Body of pancreas (tissue), 4 donors: Measurements from ENCODE around the gene FAM50A.

ENCODE experiments used
- POLR2A ChIP-seq, 3 donors: fragments of 450-650 bp; IDR thresholded peaks; one replicate each; pipeline ENCODE4 v1.6.1; 2016; ENCODE audit warnings: antibody characterized with exemption in 3 of 3, mild to moderate bottlenecking in 2 of 3
- TF ChIP-seq, protein P1 (sequence below), 7 experiments: fragments of 450-650 bp in 4 of 7; fragments of 200-600 bp in 3 of 7; sonication (generic) in 3 of 7; IDR thresholded peaks; one replicate each; pipeline ENCODE4 v1.5.1; 2016 to 2019; ENCODE audit warnings: antibody characterized with exemption in 7 of 7

DNA sequence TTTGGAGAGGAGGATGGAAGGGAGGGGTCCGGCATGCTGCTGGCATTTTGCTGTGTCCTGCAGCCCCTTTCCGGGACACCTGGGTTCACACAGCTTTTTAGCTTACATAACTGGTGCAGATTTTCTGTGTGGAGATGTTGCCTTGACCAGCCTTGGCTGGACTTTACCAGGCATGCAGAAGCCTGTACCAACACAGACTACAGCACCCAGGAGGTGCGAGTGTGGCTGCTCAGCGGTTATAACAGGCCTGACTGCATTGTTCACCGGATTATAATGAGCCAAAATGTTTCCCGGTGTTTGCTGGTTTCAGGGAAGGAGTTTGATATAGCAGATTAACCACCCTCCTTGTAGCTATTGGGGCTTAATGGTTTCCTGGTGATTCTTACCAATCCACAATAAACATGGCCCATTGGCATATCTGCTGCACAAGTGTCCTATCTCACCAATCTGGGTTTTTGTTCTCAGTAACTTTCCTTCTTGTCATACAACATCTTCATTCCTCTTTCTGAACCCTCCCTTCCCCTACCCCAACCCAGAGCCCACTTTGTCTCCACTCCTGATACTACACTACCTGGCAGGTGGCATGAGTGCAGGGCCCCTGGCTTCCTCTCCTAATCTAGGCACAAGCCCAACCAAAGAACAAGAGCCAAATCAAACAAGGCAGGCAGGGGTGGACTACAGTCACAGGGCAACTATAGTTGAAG lies 41.9 kb upstream of the FAM50A start:
- TF ChIP-seq, protein P1, sequence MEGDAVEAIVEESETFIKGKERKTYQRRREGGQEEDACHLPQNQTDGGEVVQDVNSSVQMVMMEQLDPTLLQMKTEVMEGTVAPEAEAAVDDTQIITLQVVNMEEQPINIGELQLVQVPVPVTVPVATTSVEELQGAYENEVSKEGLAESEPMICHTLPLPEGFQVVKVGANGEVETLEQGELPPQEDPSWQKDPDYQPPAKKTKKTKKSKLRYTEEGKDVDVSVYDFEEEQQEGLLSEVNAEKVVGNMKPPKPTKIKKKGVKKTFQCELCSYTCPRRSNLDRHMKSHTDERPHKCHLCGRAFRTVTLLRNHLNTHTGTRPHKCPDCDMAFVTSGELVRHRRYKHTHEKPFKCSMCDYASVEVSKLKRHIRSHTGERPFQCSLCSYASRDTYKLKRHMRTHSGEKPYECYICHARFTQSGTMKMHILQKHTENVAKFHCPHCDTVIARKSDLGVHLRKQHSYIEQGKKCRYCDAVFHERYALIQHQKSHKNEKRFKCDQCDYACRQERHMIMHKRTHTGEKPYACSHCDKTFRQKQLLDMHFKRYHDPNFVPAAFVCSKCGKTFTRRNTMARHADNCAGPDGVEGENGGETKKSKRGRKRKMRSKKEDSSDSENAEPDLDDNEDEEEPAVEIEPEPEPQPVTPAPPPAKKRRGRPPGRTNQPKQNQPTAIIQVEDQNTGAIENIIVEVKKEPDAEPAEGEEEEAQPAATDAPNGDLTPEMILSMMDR (IDR thresholded peaks at IDR 0.05): no peak
- TF ChIP-seq POLR2A (IDR thresholded peaks at IDR 0.05): no peak
